GM19372 (cell line): ENCODE data around the gene RIMS3.
"Not testable (repeated sequence)": the region's sequence is repeated elsewhere in the genome, so short reads cannot be mapped to it uniquely, and the experiment has no call there.

ENCODE experiments used
- ATAC-seq: cut with Tn5 transposase; IDR thresholded peaks from one replicate; pipeline ENCODE4 v1.9.1; 2021; ENCODE audit warnings: mild to moderate bottlenecking, low read depth, moderate library complexity; ENCODE audit not compliant: unreplicated experiment

RIMS3 gene

DNA sequence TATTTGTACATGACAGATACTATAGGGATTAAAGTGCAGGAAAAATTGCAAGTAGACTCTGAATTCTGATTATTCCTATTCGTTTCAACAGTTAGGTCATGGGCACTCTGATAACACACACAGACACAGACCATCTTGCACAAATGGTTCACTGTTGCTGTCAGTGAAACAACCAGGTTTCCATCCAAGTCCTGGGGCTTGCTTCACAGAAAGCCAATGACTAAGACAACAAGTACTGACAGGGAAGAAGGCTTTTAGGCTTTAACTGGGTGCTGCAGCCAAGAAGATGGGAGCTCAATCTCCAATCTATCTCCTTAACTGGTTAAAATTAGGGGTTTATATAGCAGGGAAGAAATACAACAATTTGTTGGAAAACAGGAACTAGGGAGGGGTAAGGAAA lies 57.6 kb downstream of the RIMS3 start:
- no peak for ATAC-seq

DNA sequence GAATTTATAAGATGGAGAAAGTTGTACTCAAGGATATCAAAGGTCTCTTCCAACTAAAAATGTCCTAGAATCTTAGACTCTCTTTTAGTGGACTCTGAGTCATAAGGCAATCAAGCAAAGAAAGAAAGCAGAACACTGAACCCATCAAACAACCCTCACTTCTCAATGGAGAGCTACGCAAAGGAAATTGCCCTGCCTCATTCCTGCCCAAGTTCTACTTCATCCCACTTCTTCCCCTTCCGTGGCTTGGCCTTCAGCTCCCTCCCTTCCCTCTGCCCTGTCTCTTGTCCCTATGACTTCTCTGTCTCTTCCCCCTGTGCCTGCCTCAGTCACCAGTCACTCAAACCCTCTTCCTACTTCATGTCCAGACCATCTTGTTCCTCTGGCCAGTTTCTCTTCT lies 58.5 kb downstream of the RIMS3 start:
- ATAC-seq: no peak

DNA sequence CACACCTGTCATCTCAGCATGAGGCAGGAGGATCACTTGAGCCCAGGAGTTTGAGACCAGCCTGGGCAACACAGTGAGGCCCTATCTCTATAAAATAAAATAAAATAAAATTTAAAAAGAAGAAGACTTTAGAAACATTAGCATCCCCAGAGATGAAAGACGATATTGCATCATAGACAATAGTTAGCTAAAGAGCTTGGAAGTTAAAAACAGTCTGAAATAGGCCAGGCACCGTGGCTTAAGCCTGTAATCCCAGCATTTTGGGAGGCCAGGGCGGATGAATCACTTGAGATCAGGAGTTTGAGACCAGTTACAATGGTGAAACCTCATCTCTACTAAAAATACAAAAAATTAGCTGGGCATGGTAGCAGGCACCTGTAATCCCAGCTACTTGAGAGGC lies 59.3 kb downstream of the RIMS3 start:
- ATAC-seq: no peak

DNA sequence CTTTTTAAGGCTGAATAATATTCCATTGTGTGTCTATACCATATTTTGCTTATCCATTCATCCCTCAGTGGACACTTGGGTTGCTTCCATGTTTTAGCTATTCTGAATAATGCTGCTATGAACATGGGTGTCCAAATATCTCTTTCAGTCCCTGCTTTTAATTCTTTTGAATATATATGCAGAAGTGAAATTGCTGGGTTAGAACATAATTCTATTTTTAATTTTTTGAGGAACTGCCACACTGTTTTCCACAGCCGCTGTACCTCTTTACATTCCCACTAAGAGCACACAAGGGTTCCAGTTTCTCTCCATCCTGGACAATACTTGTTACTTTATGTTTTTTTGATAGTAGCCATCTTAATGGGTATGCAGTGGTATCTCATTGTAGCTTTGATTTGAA lies 65.6 kb downstream of the RIMS3 start:
- no peak for ATAC-seq

DNA sequence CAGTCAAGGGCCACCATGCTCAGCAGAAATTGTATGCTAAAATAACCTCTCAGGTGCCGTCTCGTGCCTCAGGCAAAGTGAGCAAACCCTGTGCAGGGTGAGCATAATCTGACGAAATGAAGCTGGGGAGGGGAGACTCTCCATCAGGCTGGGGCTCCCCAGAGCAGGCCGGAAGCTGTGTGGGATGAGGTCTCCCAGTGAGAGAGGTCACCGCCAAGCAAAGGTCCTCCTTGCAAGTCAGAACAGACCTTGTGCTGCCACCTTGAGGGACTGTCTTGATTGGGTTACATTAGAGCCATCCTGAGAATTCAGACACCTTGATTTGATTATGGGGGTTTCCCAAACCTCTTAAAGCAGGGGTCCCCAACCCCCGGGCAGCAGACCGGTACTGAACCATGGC lies 69.9 kb downstream of the RIMS3 start:
- ATAC-seq: no peak

DNA sequence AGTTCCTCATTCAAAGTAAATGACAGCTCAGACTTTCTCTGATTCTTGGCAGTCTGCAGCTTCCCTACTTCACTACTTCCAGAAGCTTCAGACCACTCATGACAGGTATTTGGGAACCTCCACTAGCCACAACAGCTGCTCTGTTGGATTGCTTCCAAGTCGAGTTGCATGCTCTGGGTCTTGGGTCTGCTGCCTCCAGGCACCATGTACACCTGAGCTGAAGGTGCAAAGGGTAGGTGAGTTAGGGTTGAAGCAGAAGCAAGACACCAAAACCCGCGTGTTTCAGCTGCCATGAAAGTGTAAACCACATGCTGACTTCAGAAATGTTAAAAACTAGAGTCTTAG lies 71.3 kb downstream of the RIMS3 start:
- no peak for ATAC-seq

DNA sequence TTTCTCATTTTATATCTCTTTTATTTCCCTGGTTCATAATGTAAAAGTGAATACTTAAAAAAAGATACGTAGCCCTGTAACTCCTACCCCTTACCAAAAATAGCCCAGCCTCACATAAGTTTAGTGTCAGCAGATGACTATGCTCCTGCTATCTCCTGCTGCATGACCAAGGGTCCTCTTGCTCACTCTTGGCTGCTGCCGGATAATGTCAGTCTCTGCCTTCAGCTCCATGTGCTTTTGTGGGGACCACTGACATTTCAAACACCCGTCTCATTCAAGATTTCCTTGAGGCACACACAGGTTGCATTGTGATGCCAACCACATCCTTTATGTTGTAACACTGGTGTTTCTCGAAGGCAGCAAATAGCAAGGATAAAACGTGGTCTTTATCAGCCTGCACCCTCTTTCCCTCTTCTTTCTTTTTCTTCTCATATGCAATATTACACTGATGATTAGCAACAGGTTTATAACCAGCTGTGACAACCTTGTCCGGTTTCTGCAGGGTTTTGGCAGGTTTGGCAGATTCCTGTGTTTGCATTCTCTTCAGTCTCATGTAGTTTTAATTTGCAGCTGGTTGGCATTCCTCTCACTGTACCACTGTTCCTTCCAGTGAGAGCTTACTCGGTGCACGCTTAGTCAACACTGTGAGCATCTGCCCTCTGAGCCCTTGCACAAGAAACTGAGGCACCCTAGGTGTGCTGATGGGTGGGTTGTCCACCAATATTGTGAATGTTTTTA lies 71.9 kb downstream of the RIMS3 start:
- ATAC-seq: no peak

DNA sequence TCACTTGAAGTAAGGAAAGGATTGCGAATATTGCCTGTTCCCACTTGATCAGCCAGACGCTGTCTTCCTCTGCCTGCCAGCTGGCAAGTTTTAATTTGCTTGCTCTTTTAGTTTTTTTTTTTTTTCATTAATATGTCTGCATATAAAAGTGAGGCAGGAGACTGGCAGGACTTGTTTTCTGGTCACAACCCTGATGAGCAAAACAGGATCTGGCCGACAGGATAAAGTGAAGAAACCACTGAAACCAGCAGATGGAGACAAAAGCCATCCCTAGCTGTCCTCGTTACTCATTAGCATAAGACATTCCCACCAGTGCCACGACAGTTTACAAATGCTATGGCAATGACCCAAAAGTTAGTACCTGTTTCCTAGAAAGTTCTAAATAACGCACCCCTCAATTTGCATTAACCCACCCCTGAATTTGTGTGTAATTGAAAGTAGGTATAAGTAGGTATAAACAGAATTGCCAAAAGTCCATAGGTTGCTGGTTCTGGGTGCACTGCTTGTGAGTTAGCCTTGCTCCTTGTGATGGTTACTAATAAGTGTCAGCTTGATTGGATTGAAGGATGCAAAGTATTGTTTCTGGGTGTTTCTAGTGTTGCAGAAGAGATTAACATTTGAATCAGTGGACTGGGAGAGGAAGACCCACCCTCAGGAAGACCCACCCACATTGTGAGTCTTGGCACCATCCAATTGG lies 73.2 kb downstream of the RIMS3 start:
- ATAC-seq: no peak

DNA sequence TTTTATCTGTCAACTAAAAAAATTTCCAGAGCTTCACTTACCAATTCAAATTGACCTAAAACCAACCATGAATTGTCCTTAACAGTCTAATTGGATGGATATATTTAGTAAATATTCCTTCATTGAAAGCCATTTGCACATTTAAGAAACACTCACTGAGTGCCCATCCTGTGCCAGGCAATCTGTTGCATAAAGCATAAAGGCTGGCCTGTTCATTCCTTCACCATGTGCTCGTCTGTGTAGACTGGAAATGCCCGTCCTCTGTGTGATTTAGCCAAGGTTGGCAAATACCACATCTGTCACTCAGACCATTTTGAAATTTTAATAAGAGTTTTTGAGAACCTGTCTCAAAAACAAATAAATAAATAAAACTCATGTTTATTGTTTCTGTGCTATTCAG lies 76.9 kb downstream of the RIMS3 start:
- no peak for ATAC-seq

DNA sequence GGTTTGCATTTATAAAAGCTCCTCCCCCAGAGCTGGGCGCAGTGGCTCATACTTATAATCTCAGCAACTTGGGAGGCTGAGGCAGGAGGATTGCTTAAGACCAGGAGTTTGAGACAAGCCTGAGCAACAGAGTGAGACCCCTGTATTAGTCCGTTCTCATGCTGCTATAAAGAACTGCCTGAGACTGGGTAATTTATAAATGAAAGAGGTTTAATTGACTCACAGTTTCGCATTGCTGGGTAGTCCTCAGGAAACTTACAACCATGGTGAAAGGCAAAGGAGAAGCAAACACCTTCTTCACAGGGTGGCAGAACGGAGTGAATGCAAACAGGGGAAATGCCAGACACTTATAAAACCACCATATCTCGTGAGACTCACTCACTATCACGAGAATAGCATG lies 81.5 kb downstream of the RIMS3 start:
- ATAC-seq: no peak

DNA sequence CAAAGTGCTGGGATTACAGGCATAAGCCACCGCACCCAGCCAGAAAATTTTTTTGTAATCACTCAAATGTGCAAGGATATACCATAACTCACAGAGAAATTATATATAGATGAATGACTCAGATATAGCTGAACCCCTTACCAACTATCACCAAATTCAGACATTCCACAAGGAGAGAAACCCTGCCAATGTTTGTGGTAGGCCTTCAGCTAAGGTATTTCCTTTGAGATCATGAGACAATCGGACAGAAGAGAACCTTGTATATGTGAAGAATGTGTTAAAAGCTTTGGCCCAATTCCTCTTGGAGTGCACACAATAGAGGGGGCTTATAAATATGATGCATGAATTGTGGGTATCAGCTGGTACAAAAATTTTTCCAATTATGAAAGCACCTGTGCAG lies 83.4 kb downstream of the RIMS3 start:
- no peak for ATAC-seq

DNA sequence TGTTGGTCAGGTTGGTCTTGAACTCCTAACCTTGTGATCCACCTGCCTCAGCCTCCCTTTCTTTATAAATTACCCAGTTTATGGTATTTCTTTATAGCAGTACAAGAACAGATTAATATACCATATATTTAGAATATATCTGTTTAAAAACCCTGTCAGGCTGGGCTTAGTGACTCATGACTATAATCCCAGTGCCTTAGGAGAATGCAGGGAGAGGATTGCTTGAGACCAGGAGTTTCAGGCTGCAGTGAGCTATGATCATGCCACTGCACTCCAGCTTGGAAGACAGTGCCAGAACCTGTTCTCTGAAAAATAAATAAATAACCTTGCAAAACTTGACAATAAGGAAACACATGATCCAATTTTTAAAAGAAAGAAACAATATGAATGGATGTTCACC lies 90.1 kb downstream of the RIMS3 start:
- ATAC-seq: no peak

DNA sequence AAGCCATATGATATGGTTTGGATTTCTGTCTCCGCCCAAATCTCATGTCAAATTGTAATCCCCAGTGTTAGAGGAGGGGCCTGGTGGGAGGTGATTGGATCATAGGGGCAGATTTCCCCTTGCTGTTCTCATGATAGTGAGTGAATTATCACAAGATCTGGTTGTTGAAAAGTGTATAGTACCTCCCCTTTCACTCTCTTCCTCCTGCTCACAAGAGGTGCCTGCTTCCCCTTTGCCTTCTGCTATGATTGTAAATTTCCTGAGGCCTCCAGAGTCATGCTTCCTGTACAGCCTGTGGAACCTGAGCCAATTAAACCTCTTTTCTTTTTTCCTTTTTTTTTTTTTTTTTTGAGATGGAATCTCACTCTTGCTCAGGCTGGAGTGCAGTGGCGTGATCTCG lies 90.7 kb downstream of the RIMS3 start:
- not testable (repeated sequence) for ATAC-seq
